HEK293 (cell line): ENCODE measurements around the gene APOB.

ENCODE experiments used
- REST ChIP-seq: fragments of 450-650 bp; formaldehyde crosslinking; IDR thresholded peaks from 2 replicates; pipeline ENCODE4 v1.5.1; 2016; ENCODE audit warnings: missing biosample characterization, missing genetic modification characterization
- SALL2 ChIP-seq: fragments of 450-650 bp; formaldehyde crosslinking; IDR thresholded peaks from 2 replicates; pipeline ENCODE4 v1.5.0; 2017; ENCODE audit warnings: missing biosample characterization, mild to moderate bottlenecking, missing genetic modification characterization, borderline replicate concordance
- ZBTB21 ChIP-seq: fragments of 450-650 bp; formaldehyde crosslinking; IDR thresholded peaks from 2 replicates; pipeline ENCODE4 v1.5.1; 2017; ENCODE audit warnings: missing biosample characterization, missing genetic modification characterization
- ZEB2 ChIP-seq: fragments of 450-650 bp; formaldehyde crosslinking; IDR thresholded peaks from 2 replicates; pipeline ENCODE4 v1.5.1; 2016; ENCODE audit warnings: missing biosample characterization, missing genetic modification characterization
- ZNF146 ChIP-seq: fragments of 450-650 bp; formaldehyde crosslinking; IDR thresholded peaks from 2 replicates; pipeline ENCODE4 v1.5.1; 2016; ENCODE audit warnings: missing biosample characterization, missing genetic modification characterization
- ZNF214 ChIP-seq: fragments of 450-650 bp; formaldehyde crosslinking; IDR thresholded peaks from 2 replicates; pipeline ENCODE4 v1.5.1; 2017; ENCODE audit warnings: missing biosample characterization, mild to moderate bottlenecking, missing genetic modification characterization, borderline replicate concordance
- ZNF398 ChIP-seq: fragments of 450-650 bp; formaldehyde crosslinking; IDR thresholded peaks from 2 replicates; pipeline ENCODE4 v1.5.1; 2017; ENCODE audit warnings: missing biosample characterization, missing genetic modification characterization
- TF ChIP-seq, protein P1 (sequence below): fragments of 450-650 bp; formaldehyde crosslinking; IDR thresholded peaks from 2 replicates; pipeline ENCODE4 v1.5.1; 2016; ENCODE audit warnings: missing biosample characterization, missing genetic modification characterization
- TF ChIP-seq, protein P2 (sequence below): fragments of 450-650 bp; formaldehyde crosslinking; IDR thresholded peaks from 2 replicates; pipeline ENCODE4 v1.5.1; 2016; ENCODE audit warnings: missing biosample characterization, missing genetic modification characterization, borderline replicate concordance

DNA sequence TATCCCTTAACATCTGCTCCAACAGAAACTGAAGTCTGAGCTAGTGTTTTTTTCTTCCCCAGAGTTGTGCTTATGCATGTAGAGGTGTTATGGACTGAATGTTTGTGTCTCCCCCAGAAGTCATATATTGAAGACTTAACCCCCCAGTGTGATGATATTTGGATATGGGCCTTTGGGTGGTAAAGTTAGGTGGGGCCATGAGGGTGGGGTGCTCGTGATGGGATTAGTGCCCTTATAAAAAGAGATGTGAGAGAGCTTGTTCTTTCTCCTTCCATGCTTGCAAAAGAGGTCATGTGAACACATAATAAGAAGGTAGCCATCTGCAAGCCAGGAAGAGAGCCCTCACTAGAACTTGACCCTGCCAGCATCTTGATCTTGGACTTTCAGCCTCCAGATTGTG, 34.4 kb upstream of the APOB start:
- no peak for TF ChIP-seq ZNF146 (tag by site-specific recombination)
- no peak for TF ChIP-seq SALL2 (tag by site-specific recombination)
- TF ChIP-seq, protein P1, sequence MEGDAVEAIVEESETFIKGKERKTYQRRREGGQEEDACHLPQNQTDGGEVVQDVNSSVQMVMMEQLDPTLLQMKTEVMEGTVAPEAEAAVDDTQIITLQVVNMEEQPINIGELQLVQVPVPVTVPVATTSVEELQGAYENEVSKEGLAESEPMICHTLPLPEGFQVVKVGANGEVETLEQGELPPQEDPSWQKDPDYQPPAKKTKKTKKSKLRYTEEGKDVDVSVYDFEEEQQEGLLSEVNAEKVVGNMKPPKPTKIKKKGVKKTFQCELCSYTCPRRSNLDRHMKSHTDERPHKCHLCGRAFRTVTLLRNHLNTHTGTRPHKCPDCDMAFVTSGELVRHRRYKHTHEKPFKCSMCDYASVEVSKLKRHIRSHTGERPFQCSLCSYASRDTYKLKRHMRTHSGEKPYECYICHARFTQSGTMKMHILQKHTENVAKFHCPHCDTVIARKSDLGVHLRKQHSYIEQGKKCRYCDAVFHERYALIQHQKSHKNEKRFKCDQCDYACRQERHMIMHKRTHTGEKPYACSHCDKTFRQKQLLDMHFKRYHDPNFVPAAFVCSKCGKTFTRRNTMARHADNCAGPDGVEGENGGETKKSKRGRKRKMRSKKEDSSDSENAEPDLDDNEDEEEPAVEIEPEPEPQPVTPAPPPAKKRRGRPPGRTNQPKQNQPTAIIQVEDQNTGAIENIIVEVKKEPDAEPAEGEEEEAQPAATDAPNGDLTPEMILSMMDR (tag by site-specific recombination): no peak
- no peak for TF ChIP-seq REST
- no peak for TF ChIP-seq ZBTB21 (tag by site-specific recombination)
- TF ChIP-seq, protein P2, sequence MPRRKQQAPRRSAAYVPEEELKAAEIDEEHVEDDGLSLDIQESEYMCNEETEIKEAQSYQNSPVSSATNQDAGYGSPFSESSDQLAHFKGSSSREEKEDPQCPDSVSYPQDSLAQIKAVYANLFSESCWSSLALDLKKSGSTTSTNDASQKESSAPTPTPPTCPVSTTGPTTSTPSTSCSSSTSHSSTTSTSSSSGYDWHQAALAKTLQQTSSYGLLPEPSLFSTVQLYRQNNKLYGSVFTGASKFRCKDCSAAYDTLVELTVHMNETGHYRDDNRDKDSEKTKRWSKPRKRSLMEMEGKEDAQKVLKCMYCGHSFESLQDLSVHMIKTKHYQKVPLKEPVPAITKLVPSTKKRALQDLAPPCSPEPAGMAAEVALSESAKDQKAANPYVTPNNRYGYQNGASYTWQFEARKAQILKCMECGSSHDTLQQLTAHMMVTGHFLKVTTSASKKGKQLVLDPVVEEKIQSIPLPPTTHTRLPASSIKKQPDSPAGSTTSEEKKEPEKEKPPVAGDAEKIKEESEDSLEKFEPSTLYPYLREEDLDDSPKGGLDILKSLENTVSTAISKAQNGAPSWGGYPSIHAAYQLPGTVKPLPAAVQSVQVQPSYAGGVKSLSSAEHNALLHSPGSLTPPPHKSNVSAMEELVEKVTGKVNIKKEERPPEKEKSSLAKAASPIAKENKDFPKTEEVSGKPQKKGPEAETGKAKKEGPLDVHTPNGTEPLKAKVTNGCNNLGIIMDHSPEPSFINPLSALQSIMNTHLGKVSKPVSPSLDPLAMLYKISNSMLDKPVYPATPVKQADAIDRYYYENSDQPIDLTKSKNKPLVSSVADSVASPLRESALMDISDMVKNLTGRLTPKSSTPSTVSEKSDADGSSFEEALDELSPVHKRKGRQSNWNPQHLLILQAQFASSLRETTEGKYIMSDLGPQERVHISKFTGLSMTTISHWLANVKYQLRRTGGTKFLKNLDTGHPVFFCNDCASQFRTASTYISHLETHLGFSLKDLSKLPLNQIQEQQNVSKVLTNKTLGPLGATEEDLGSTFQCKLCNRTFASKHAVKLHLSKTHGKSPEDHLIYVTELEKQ (tag by site-specific recombination): no peak
- no peak for TF ChIP-seq ZNF214 (tag by site-specific recombination)
- no peak for TF ChIP-seq ZNF398
- no peak for TF ChIP-seq ZEB2 (tag by site-specific recombination)
